HepG2 (cell line): ENCODE data around the gene LLGL1. TPM values are rescaled to one million over a fixed set of nuclear protein-coding genes. Genes with fewer than 3 reads are reported as not detected.

Source experiments
- ATAC-seq: fragments of 200-7000 bp; cut with Tn5 transposase; 3 replicates; pipeline ENCODE4 v1.9.1; 2020; ENCODE audit warnings: mild to moderate bottlenecking, moderate library complexity
- BruUV-seq: library from RNA; stranded (reverse); fragments of 400-500 nt; replicated peaks from 2 replicates; lab custom pipeline; 2021; lab: Mats Ljungman, UMichigan
- CTCF ChIA-PET: fragments of 300-600 bp; formaldehyde crosslinking; extraction: SDS; loops from one replicate; lab custom pipeline; 2021; ENCODE audit warnings: low total read pairs, inconsistent platforms, low intra/inter-chr PET ratio; lab: Yijun Ruan, JAX
- POLR2A ChIA-PET: fragments of 350-600 bp; sonication (Branson Sonifier 250); formaldehyde crosslinking; loops from one replicate; lab custom pipeline; 2020; ENCODE audit warnings: antibody characterized with exemption, inconsistent platforms; lab: Yijun Ruan, JAX
- DNase-seq: peaks from one replicate; pipeline ENCODE4 v3.0.0-alpha.2; 2015; ENCODE audit warnings: low spot score
- FAIRE-seq: peaks from 3 replicates; lab custom pipeline; 2011; peaks lifted over from hg19 to GRCh38; lab: Jason Lieb, UNC
- H2AFZ ChIP-seq: one replicate; pipeline ENCODE4 v1.6.1; 2011; ENCODE audit warnings: low read length, inconsistent platforms
- H3K27ac ChIP-seq: fragments of 300-600 bp; 3 replicates; pipeline ENCODE4 v1.8.0; 2011; ENCODE audit warnings: mixed run types, mild to moderate bottlenecking, mixed read lengths, low read length, inconsistent platforms; ENCODE audit not compliant: insufficient read depth; ENCODE audit errors: extremely low read length
- H3K27me3 ChIP-seq, 2 experiments: fragments of 200-600 bp in 1 of 2; 2 replicates in 1 of 2; 3 replicates in 1 of 2; pipeline versions ENCODE4 v1.6.0 to v1.8.0; 2011; ENCODE audit warnings: low read length in 2 of 2, mild to moderate bottlenecking in 2 of 2, moderate library complexity in 2 of 2, inconsistent platforms in 1 of 2; ENCODE audit not compliant: insufficient read depth in 2 of 2, control insufficient read depth in 1 of 2
- H3K36me3 ChIP-seq, 2 experiments: fragments of 200-600 bp in 1 of 2; replicated peaks in 1 of 2; 2 replicates in 1 of 2; 3 replicates in 1 of 2; pipeline versions ENCODE4 v1.5.1 to v1.8.0; 2011; ENCODE audit warnings: low read length in 2 of 2, inconsistent platforms in 1 of 2; ENCODE audit not compliant: insufficient read depth in 2 of 2, control insufficient read depth in 1 of 2
- H3K4me1 ChIP-seq: 2 replicates; pipeline ENCODE4 v1.5.1; 2012; ENCODE audit warnings: low read length, inconsistent platforms; ENCODE audit not compliant: insufficient read depth
- H3K4me2 ChIP-seq: 2 replicates; pipeline ENCODE4 v1.6.0; 2011; ENCODE audit warnings: low read depth, low read length, inconsistent platforms
- H3K4me3 ChIP-seq, 3 experiments: fragments of 200-600 bp in 1 of 3; sonication (generic), shearing (Covaris generic) in 1 of 3; replicated peaks in 1 of 3; 2 replicates each; pipeline ENCODE4 v1.5.1; 2011 to 2016; ENCODE audit warnings: low read length in 3 of 3, inconsistent platforms in 2 of 3, low read depth in 2 of 3, mild to moderate bottlenecking in 2 of 3, control low read depth in 1 of 3, mixed read lengths in 1 of 3; ENCODE audit not compliant: insufficient read depth in 1 of 3
- H3K79me2 ChIP-seq: one replicate; pipeline ENCODE4 v1.6.1; 2011; ENCODE audit warnings: low read length, inconsistent platforms; ENCODE audit not compliant: insufficient read depth
- H3K9ac ChIP-seq: 2 replicates; pipeline ENCODE4 v1.6.0; 2011; ENCODE audit warnings: mild to moderate bottlenecking, low read depth, low read length, inconsistent platforms; ENCODE audit not compliant: insufficient read depth
- H3K9me3 ChIP-seq: 2 replicates; pipeline ENCODE4 v1.5.1; 2012; ENCODE audit warnings: mild to moderate bottlenecking, low read length
- H4K20me1 ChIP-seq: 2 replicates; pipeline ENCODE4 v1.6.0; 2011; ENCODE audit warnings: inconsistent platforms, mild to moderate bottlenecking, low read length, moderate library complexity; ENCODE audit not compliant: insufficient read depth
- ISX ChIP-seq: sonication (generic); formaldehyde crosslinking; conservative IDR thresholded peaks from 2 replicates; pipeline ENCODE4 v1.5.0; 2020; ENCODE audit warnings: missing genetic modification reagents
- KAT2B ChIP-seq: fragments of 150-350 bp; IDR thresholded peaks from 2 replicates; pipeline ENCODE4 v1.6.1; 2014; ENCODE audit warnings: low read depth, low read length, borderline replicate concordance
- MIER3 ChIP-seq: IDR thresholded peaks from 2 replicates; pipeline ENCODE4 v1.6.1; 2016; ENCODE audit warnings: missing compliant biosample characterization, borderline replicate concordance
- NR2F6 ChIP-seq, 2 experiments: IDR thresholded peaks; 2 replicates each; pipeline ENCODE4 v1.6.1; 2016; ENCODE audit warnings: antibody characterized with exemption in 1 of 2, mild to moderate bottlenecking in 1 of 2
- RXRB ChIP-seq: IDR thresholded peaks from 2 replicates; pipeline ENCODE4 v1.6.1; 2016; ENCODE audit warnings: borderline replicate concordance, missing genetic modification reagents, missing compliant biosample characterization
- TOPORS ChIP-seq: sonication (generic); formaldehyde crosslinking; IDR thresholded peaks from 2 replicates; pipeline ENCODE4 v1.8.0; 2023; ENCODE audit warnings: mild to moderate bottlenecking, missing genetic modification reagents
- ZBTB20 ChIP-seq: sonication (generic); formaldehyde crosslinking; IDR thresholded peaks from 2 replicates; pipeline ENCODE4 v1.8.1; 2023; ENCODE audit warnings: missing genetic modification reagents, low read depth, mild to moderate bottlenecking, borderline replicate concordance
- ZNF44 ChIP-seq: sonication (generic); formaldehyde crosslinking; IDR thresholded peaks from 2 replicates; pipeline ENCODE4 v1.5.1; 2020; ENCODE audit warnings: mild to moderate bottlenecking, missing genetic modification reagents
- ZNF614 ChIP-seq: IDR thresholded peaks from 2 replicates; pipeline ENCODE4 v1.6.1; 2018; ENCODE audit warnings: missing biosample characterization, missing genetic modification reagents, inconsistent platforms, borderline replicate concordance
- ZNF782 ChIP-seq: sonication (generic); formaldehyde crosslinking; IDR thresholded peaks from 2 replicates; pipeline ENCODE4 v1.4.0; 2020; ENCODE audit warnings: missing genetic modification reagents, mild to moderate bottlenecking, borderline replicate concordance
- ZNF839 ChIP-seq: sonication (generic); formaldehyde crosslinking; IDR thresholded peaks from 2 replicates; pipeline ENCODE4 v1.4.0; 2020; ENCODE audit warnings: missing genetic modification reagents, mild to moderate bottlenecking, borderline replicate concordance
- WGBS: methylation state at CpG from one replicate; pipeline ENCODE4 v1.1.6; 2017; ENCODE audit warnings: low lambda C conversion rate; 5-methylcytosine and 5-hydroxymethylcytosine counted together
- in situ Hi-C: cut with HindIII; loops from 2 replicates; pipeline ENCODE4 v1.10.0; 2017; ENCODE audit warnings: low pct_unique_long_range_greater_than_20kb; ENCODE audit not compliant: extremely low pct_ligation_motif_present
- intact Hi-C: fragments of 100-400 bp; cut with micrococcal nuclease; formaldehyde crosslinking; loops from one replicate; pipeline ENCODE4 v1.10.0; 2022; ENCODE audit not compliant: unreplicated experiment
- polyA plus RNA-seq, 8 experiments: library from polyadenylated mRNA; depleted of rRNA in 3 of 8; stranded (reverse) in 7 of 8; unstranded in 1 of 8; fragments of >200 nt; fragmentation: Illumina TruSeq in 4 of 8; extraction: Trizol in 4 of 8; gene quantifications; 2 replicates each; pipeline versions ENCODE4 v1.2.1 to v1.2.3, GENCODE V29; 2011 to 2016; ENCODE audit warnings: low read depth in 4 of 8, missing spikeins in 1 of 8, mixed read lengths in 1 of 8; ENCODE audit not compliant: insufficient read depth in 1 of 8
- total RNA-seq, 5 experiments: library from RNA; depleted of rRNA; stranded (reverse); fragments of >200 nt; fragmentation: Illumina TruSeq; extraction: Trizol; gene quantifications; 2 replicates each; pipeline ENCODE4 v1.2.3, GENCODE V29; 2016; ENCODE audit warnings: low read depth in 1 of 5
- TF ChIP-seq, protein P1 (sequence below): sonication (generic); formaldehyde crosslinking; IDR thresholded peaks from 2 replicates; pipeline ENCODE4 v1.4.0; 2020; ENCODE audit warnings: missing genetic modification reagents

The LLGL1 gene
- total and polyA plus RNA-seq, 2 of the 13 experiments (the other 11 are each of a cell fraction or from before 2014, with no cell fraction given) = 15.0 to 15.3 TPM

DNA sequence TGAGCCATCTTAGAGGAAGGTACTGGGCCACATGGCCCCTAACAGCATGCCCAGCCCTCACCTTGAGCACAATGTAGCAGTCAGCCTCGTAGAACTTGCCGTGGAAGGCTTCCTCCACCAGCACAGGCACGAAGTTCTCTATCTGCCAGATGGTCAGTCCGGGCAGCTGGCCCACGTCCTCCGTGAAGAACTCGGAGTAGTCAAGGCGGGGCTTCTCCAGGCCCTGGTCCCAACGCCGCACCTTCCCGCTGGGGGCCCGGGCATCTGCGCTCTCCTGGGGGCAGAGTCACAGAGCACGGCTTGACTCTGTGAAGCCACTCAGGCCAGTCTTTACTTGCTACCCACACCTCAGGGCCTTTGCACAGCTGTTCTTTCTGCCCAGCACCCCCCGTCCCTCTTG lies 25.8 kb downstream of the LLGL1 start:
- CTCF ChIA-PET = no interaction called here
- Histone ChIP-seq H3K36me3 (peaks cover 41 to 84% of the 10 kb centered on the region in 2 experiments), H3K4me1 (peaks cover 1% of the 10 kb centered on the region), H3K4me3 (no peak overlapping the region), H3K9me3 (no peaks in the 10 kb centered on the region), H3K9ac (no peak overlapping the region), H2AFZ (no peak overlapping the region), H4K20me1 (no peaks in the 10 kb centered on the region), H3K27me3 (no peaks in the 10 kb centered on the region), H3K4me2 (no peak overlapping the region), H3K27ac (no peak overlapping the region), H3K79me2 (peaks cover 3% of the 10 kb centered on the region)
- intact Hi-C loops (no loop called here), in situ Hi-C loops (no loop called here)
- DNase-seq (no peak), ATAC-seq (no peak), FAIRE-seq (no peak)
- BruUV-seq = no TSS peak
- WGBS = 96% methylated on average over 12 of the region's 15 CpGs
- TF ChIP-seq ZNF614 (CRISPR knock-in tag) (no peak), ZNF44 (CRISPR knock-in tag) (no peak), ISX (no peak), NR2F6 (IDR thresholded peaks at IDR 0.05) (no peak), NR2F6 (CRISPR knock-in tag; IDR thresholded peaks at IDR 0.05) (no peak), ZNF782 (no peak), ZBTB20 (CRISPR knock-in tag) (no peak), TOPORS (CRISPR knock-in tag) (no peak), ZNF839 (no peak), MIER3 (CRISPR knock-in tag) (no peak), KAT2B (no peak), RXRB (CRISPR knock-in tag) (no peak)
- TF ChIP-seq, protein P1, sequence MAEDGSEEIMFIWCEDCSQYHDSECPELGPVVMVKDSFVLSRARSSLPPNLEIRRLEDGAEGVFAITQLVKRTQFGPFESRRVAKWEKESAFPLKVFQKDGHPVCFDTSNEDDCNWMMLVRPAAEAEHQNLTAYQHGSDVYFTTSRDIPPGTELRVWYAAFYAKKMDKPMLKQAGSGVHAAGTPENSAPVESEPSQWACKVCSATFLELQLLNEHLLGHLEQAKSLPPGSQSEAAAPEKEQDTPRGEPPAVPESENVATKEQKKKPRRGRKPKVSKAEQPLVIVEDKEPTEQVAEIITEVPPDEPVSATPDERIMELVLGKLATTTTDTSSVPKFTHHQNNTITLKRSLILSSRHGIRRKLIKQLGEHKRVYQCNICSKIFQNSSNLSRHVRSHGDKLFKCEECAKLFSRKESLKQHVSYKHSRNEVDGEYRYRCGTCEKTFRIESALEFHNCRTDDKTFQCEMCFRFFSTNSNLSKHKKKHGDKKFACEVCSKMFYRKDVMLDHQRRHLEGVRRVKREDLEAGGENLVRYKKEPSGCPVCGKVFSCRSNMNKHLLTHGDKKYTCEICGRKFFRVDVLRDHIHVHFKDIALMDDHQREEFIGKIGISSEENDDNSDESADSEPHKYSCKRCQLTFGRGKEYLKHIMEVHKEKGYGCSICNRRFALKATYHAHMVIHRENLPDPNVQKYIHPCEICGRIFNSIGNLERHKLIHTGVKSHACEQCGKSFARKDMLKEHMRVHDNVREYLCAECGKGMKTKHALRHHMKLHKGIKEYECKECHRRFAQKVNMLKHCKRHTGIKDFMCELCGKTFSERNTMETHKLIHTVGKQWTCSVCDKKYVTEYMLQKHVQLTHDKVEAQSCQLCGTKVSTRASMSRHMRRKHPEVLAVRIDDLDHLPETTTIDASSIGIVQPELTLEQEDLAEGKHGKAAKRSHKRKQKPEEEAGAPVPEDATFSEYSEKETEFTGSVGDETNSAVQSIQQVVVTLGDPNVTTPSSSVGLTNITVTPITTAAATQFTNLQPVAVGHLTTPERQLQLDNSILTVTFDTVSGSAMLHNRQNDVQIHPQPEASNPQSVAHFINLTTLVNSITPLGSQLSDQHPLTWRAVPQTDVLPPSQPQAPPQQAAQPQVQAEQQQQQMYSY = no peak
- POLR2A ChIA-PET = no interaction called here
